Measurements from ENCODE around the gene B3GALT5. TPM values are rescaled to one million over a fixed set of nuclear protein-coding genes. Genes with fewer than 3 reads are reported as not detected.
"Not testable (repeated sequence)": the region's sequence is repeated elsewhere in the genome, so short reads cannot be mapped to it uniquely, and the experiment has no call there.

B3GALT5 gene
- total RNA-seq, 4 donors from 2014 or later, result 0.13 to 1.3 (median 0.77) TPM

DNA sequence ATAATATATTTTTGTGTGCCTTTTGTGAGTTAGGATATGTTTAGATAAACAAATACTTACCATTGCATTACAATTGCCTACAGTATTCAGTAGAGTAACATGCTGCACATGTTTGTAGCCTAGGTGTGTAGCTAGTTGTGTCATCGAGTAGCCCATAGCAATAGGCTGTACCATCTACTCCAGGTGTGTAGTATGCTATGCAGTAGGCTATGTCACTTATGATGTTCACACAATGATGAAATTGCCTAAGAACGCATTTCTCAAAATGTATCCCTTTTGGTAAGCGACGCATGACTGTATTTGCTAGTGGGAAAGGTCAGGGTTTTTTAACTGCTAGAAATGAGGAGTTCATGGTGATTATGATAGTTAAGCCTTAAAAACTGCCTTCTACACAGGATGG lies 30.0 kb upstream of the B3GALT5 start:
- TF ChIP-seq EP300 (IDR thresholded peaks at IDR 0.05) (no peak), POLR2A (IDR thresholded peaks at IDR 0.05) (no peak), POLR2AphosphoS5 (IDR thresholded peaks at IDR 0.05) (no peak)
- TF ChIP-seq, protein P1, sequence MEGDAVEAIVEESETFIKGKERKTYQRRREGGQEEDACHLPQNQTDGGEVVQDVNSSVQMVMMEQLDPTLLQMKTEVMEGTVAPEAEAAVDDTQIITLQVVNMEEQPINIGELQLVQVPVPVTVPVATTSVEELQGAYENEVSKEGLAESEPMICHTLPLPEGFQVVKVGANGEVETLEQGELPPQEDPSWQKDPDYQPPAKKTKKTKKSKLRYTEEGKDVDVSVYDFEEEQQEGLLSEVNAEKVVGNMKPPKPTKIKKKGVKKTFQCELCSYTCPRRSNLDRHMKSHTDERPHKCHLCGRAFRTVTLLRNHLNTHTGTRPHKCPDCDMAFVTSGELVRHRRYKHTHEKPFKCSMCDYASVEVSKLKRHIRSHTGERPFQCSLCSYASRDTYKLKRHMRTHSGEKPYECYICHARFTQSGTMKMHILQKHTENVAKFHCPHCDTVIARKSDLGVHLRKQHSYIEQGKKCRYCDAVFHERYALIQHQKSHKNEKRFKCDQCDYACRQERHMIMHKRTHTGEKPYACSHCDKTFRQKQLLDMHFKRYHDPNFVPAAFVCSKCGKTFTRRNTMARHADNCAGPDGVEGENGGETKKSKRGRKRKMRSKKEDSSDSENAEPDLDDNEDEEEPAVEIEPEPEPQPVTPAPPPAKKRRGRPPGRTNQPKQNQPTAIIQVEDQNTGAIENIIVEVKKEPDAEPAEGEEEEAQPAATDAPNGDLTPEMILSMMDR (IDR thresholded peaks at IDR 0.05), result no peak
- H3K9me3 ChIP-seq, result peaks cover 0 to 9% (median 0%) of the 10 kb centered on the region in 3 donors
- WGBS, 2 donors (ENCODE audit: low coverage in 1 of 2), result 89 to 100% methylated on average over 1 to 4 of the region's 4 CpGs
- no peak for ATAC-seq
- H3K27me3 ChIP-seq, result no peaks in the 10 kb centered on the region
- H3K4me1 ChIP-seq, result no peaks in the 10 kb centered on the region
- H3K4me3 ChIP-seq, result no peak overlapping the region
- H3K36me3 ChIP-seq, result no peaks in the 10 kb centered on the region
- H3K27ac ChIP-seq, result no peak overlapping the region

DNA sequence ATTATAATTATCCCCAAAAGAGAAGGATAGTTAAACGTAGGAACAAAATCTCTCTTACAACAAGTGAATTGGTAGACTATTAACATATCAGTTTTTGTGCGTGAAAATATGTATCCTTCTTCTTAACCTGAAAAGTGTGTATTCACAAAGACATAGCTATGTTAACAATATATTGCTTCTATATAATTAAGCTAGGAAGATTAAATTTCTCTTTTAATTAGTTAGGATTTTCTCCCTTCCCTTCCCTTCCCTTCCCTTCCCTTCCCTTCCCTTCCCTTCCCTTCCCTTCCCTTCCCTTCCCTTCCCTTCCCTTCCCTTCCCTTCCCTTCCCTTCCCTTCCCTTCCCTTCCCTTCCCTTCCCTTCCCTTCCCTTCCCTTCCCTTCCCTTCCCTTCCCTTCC lies 29.2 kb upstream of the B3GALT5 start:
- 72 to 81% methylated on average over 2 of the region's 2 CpGs for WGBS, 2 donors (ENCODE audit: low coverage in 1 of 2)
- H3K27ac ChIP-seq, ATAC-seq, H3K4me1 ChIP-seq, H3K27me3 ChIP-seq, H3K4me3 ChIP-seq, H3K9me3 ChIP-seq, H3K36me3 ChIP-seq: not testable (repeated sequence)

DNA sequence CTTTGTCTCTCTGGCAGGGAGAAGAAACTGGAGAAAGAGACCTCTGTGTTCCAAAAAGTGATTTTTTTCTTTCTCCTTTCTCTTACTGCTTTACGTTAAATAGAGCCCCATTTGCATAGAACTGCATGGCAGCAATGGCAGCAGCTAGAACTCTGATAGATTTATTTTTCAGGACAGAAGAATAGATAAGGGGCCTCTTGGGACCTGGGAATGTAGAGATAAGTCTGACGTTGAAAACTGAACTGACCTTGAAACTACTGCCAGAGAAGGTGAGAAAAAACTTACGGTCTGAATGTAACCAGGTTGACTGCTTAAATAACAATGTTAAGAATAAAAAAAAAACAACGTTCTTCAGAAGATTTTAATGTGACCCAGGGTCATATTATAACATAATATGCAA lies 25.4 kb upstream of the B3GALT5 start:
- ATAC-seq, result no peak
- Histone ChIP-seq H3K27me3 (no peaks in the 10 kb centered on the region), H3K4me1 (no peaks in the 10 kb centered on the region), H3K4me3 (no peak overlapping the region), H3K36me3 (no peaks in the 10 kb centered on the region), H3K9me3 (peaks cover 0 to 15% (median 0%) of the 10 kb centered on the region in 3 donors), H3K27ac (no peak overlapping the region)
- 37 to 47% methylated on average over 4 of the region's 4 CpGs for WGBS, 2 donors (ENCODE audit: low coverage in 1 of 2)
- TF ChIP-seq POLR2A (IDR thresholded peaks at IDR 0.05) (no peak), EP300 (IDR thresholded peaks at IDR 0.05) (no peak)

DNA sequence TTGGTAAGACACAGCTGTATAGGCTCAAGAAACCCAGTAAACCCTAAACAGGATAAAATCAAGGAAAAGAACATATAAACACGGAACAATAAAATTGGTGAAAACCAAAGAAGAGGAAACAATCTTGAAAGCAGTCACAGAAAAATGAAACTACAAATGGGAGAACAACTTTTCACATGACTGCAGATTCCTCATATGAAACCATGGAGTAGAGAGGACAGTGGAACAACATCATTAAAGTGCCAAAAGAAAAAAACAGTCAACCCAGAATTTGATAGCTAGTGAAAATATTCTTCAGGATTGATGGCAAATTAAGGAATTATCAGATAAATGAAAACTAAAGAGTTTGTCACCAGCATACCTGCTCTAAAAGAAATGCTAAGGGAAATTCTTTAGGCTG lies 23.9 kb upstream of the B3GALT5 start:
- 90% methylated on average over 1 of the region's 1 CpG; no CpG with 5 or more reads in 1 of the 2 donors for WGBS, 2 donors (ENCODE audit: low coverage in 1 of 2)
- Histone ChIP-seq H3K4me1 (no peaks in the 10 kb centered on the region), H3K36me3 (no peaks in the 10 kb centered on the region), H3K27me3 (no peaks in the 10 kb centered on the region), H3K4me3 (no peak overlapping the region), H3K9me3 (peaks cover 0 to 15% (median 0%) of the 10 kb centered on the region in 3 donors), H3K27ac (no peak overlapping the region)
- no peak for ATAC-seq
- TF ChIP-seq POLR2A (IDR thresholded peaks at IDR 0.05), result no peak
- TF ChIP-seq, protein P1 (IDR thresholded peaks at IDR 0.05), result no peak

DNA sequence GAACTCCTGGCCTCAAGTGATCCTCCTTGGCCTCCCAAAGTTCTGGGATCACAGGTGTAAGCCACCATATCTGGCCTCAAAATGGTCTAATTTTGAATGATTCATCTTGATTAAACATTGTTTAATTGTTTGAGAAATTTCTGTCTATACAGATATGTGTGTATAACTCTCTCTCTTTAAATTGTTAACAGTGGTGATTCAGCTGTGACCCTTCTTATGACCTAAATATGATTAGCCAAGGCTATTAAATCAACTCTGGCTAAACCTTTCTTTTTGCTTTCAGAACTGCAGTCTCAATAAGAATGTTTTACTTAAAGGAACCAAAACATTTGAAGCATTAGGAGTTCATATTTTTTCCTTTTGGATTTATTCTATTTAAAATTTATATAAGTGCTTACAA lies 19.2 kb upstream of the B3GALT5 start:
- H3K9me3 ChIP-seq, result peaks cover 0 to 6% (median 0%) of the 10 kb centered on the region in 3 donors
- no peak for ATAC-seq
- no peak overlapping the region for H3K4me3 ChIP-seq
- no peaks in the 10 kb centered on the region for H3K36me3 ChIP-seq
- H3K27me3 ChIP-seq, result no peaks in the 10 kb centered on the region
- TF ChIP-seq POLR2AphosphoS5 (IDR thresholded peaks at IDR 0.05) (no peak), EP300 (IDR thresholded peaks at IDR 0.05) (no peak), POLR2A (IDR thresholded peaks at IDR 0.05) (no peak)
- TF ChIP-seq, protein P1 (IDR thresholded peaks at IDR 0.05), result no peak
- H3K27ac ChIP-seq, result no peak overlapping the region
- H3K4me1 ChIP-seq, result no peaks in the 10 kb centered on the region

DNA sequence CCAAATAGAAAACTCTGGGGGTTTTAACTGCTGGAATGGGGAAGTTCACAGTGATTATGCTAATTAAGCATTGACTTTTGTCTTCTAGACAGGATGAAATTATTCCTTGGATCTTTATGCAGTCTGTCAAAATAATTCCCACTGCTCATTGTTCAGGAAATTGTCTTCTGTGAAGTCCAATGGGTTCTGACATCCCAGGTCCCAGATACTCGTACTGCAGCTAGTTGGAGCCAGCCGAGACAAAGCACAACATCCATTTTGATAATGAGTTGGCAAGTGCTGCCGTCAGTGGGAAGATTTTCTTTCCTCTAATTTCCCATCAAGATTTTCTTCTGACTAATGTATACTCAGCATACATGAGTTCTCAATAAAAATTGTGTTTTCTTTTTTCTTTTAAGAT lies 17.3 kb upstream of the B3GALT5 start:
- no peaks in the 10 kb centered on the region for H3K4me1 ChIP-seq
- no peak overlapping the region for H3K4me3 ChIP-seq
- TF ChIP-seq, protein P1 (IDR thresholded peaks at IDR 0.05), result no peak
- TF ChIP-seq POLR2A (IDR thresholded peaks at IDR 0.05), result no peak
- TF ChIP-seq EP300 (IDR thresholded peaks at IDR 0.05), result no peak
- no peak for TF ChIP-seq POLR2AphosphoS5 (IDR thresholded peaks at IDR 0.05)
- no peak for ATAC-seq
- H3K9me3 ChIP-seq, result no peaks in the 10 kb centered on the region
- H3K27ac ChIP-seq, result no peak overlapping the region
- no peaks in the 10 kb centered on the region for H3K27me3 ChIP-seq
- WGBS, 2 donors (ENCODE audit: low coverage in 1 of 2), result 53% methylated on average over 3 of the region's 3 CpGs; no CpG with 5 or more reads in 1 of the 2 donors
- no peaks in the 10 kb centered on the region for H3K36me3 ChIP-seq

Data from gastroesophageal sphincter (tissue), 4 donors.